ENCODE data around the gene TTC14.

TTC14 gene

GRCh38 chr3:180640987-180641386, 39.0 kb downstream of the TTC14 start:
- no peak for DNase-seq

- DNase-seq = no peak
These were observed 44.3 kb downstream of the TTC14 start for GRCh38 chr3:180646187-180646790.

GRCh38 chr3:180656406-180656805, 54.4 kb downstream of the TTC14 start:
- DNase-seq = no peak

- no peak for DNase-seq
These were observed 55.1 kb downstream of the TTC14 start for GRCh38 chr3:180657094-180657493.
